ENCODE data around the gene COBL.

Gene COBL

DNA sequence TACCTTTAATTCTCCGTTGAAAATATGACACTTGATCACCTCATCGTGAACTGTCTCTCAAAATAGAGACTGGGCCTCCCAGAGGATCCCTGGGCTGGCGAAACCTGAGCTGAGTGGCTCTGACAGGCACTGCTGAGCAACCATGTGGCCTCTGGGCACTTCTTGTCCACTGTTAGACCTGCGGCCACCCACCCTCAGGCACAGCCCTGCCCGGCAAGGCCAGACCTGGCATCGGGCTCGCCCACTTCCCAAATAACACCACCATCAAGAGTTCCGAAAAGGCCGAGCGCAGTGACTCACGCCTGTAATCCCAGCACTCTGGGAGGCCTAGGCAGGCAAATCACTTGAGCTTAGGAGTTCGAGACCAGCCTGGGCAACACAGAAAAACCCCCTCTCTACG lies 82.5 kb downstream of the COBL start:
- Histone ChIP-seq H3K4me1 (ENCODE audit: insufficient read depth, low read length) (peaks cover 4% of the 10 kb centered on the region; the same call in 1 of the 2 replicates), H3K27me3 (ENCODE audit: insufficient read depth, low read length) (no peaks in the 10 kb centered on the region), H3K36me3 (ENCODE audit: insufficient read depth, low read depth, low read length) (no peaks in the 10 kb centered on the region), H3K9ac (ENCODE audit: low read depth, low read length) (no peak overlapping the region), H3K27ac (ENCODE audit: low read length) (no peak overlapping the region), H3K9me3 (ENCODE audit: insufficient read depth, low read depth, low read length) (no peaks in the 10 kb centered on the region), H3K4me3 (ENCODE audit: low read length) (no peak overlapping the region)

DNA sequence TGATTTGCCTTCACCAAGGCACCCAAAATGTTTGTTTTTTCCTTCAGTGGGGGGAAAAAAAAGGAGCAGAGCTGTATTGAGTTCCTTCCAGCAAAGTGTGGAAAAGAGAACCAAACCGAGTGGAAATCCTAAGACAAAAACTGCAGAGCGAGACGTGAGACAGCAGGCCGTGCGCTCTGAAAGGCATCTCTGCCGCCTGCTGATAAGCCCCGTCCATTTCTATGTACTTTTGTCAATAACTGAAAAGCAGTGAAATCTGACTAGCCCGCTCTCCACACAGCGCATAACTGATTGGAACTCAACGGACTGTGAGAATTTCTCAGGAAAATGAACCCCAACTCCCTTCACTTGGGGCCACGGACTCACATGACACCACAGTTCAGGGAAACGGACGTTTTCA lies 83.2 kb downstream of the COBL start:
- H3K27me3 ChIP-seq (ENCODE audit: insufficient read depth, low read length), result no peaks in the 10 kb centered on the region
- H3K36me3 ChIP-seq (ENCODE audit: insufficient read depth, low read depth, low read length), result no peaks in the 10 kb centered on the region
- no peak overlapping the region for H3K27ac ChIP-seq (ENCODE audit: low read length)

DNA sequence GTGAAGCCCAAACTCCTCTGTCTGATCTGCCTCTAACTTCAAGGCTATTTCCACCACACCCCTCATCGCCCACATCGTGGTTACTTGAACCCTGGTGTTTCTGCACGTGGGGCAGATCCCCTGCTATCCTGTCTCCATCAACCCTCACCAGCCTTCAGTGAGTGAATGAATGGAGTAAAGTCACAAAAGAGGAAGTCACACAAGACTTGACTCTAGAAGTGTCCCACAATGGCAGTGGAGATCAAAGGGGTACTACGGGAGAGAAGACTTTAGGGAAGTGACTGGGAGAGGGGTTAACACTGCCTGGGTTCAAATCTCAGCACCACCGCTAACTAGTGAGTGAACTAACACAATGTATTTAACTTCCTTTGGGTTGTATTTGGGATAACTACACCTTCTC lies 85.9 kb downstream of the COBL start:
- Histone ChIP-seq H3K9ac (ENCODE audit: low read depth, low read length) (no peak overlapping the region), H3K4me1 (ENCODE audit: insufficient read depth, low read length) (peaks cover 9% of the 10 kb centered on the region)

More for the DNA sequence above, 83.2 kb downstream of the COBL start:
- Histone ChIP-seq H3K9me3 (ENCODE audit: insufficient read depth, low read depth, low read length) (no peaks in the 10 kb centered on the region), H3K9ac (ENCODE audit: low read depth, low read length) (no peak overlapping the region), H3K4me3 (ENCODE audit: low read length) (no peak overlapping the region), H3K4me1 (ENCODE audit: insufficient read depth, low read length) (peaks cover 4% of the 10 kb centered on the region)

DNA sequence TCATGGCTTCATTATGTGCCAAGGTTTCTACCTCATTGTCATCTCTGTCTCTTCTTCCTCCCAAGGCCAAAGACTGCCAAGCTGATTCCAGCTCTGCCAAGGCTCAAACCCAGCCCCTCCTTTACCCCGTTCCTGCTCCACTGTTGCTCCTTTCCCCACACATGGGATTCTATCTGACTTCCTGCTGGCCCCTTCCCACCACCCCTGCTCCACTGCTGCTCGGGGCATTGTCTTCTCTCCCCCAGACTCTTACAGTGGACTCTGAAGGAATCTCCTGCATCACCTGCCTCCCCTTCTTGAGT lies 86.3 kb downstream of the COBL start:
- peaks cover 13% of the 10 kb centered on the region for H3K4me1 ChIP-seq (ENCODE audit: insufficient read depth, low read length)
- no peaks in the 10 kb centered on the region for H3K36me3 ChIP-seq (ENCODE audit: insufficient read depth, low read depth, low read length)
- H3K9me3 ChIP-seq (ENCODE audit: insufficient read depth, low read depth, low read length), result no peaks in the 10 kb centered on the region
- H3K4me3 ChIP-seq (ENCODE audit: low read length), result no peak overlapping the region
- no peak overlapping the region for H3K9ac ChIP-seq (ENCODE audit: low read depth, low read length)
- no peaks in the 10 kb centered on the region for H3K27me3 ChIP-seq (ENCODE audit: insufficient read depth, low read length)
- H3K27ac ChIP-seq (ENCODE audit: low read length), result no peak overlapping the region

More for the DNA sequence above, 85.9 kb downstream of the COBL start:
- H3K27me3 ChIP-seq (ENCODE audit: insufficient read depth, low read length), result no peaks in the 10 kb centered on the region
- no peak overlapping the region for H3K27ac ChIP-seq (ENCODE audit: low read length)
- H3K36me3 ChIP-seq (ENCODE audit: insufficient read depth, low read depth, low read length), result no peaks in the 10 kb centered on the region
- H3K9me3 ChIP-seq (ENCODE audit: insufficient read depth, low read depth, low read length), result no peaks in the 10 kb centered on the region
- H3K4me3 ChIP-seq (ENCODE audit: low read length), result no peak overlapping the region

DNA sequence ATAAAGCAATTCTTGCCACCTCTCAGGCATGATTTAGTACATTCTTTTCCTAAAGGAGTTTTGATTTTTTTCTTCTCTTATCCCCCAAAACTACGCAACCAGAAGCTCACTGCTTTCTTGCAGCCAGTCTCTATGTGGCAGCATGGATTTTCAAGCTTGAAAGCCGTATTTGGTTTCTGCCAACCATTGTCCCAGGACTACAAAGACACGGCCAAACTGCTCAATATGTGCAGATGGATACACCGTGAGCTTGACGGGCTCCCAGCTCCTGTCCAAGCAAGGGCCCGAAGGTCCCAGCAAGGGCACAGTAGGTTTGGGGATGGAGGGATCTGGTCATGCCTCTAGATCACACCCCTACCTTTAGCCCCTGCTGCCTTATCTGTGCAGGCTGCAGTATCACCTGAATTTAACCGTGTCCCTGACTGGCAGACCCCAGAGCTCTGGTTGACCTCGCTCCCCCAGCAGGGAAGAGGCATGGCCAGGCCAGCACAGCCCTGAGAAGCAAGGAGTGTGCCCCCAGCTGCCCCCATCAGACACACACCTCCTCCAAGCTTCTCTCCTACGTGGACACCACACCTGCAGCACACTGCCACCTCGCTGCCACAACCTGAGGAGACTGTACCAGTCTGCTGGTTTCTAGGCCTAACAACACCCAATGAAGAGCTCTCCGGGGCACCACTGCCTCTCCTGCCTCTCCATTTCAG lies 86.8 kb downstream of the COBL start:
- H3K27me3 ChIP-seq (ENCODE audit: insufficient read depth, low read length), result no peaks in the 10 kb centered on the region
- no peak overlapping the region for H3K9ac ChIP-seq (ENCODE audit: low read depth, low read length)
- H3K36me3 ChIP-seq (ENCODE audit: insufficient read depth, low read depth, low read length), result no peaks in the 10 kb centered on the region
- no peak overlapping the region for H3K27ac ChIP-seq (ENCODE audit: low read length)
- H3K4me1 ChIP-seq (ENCODE audit: insufficient read depth, low read length), result peaks cover 18% of the 10 kb centered on the region
- no peaks in the 10 kb centered on the region for H3K9me3 ChIP-seq (ENCODE audit: insufficient read depth, low read depth, low read length)
- no peak overlapping the region for H3K4me3 ChIP-seq (ENCODE audit: low read length)

DNA sequence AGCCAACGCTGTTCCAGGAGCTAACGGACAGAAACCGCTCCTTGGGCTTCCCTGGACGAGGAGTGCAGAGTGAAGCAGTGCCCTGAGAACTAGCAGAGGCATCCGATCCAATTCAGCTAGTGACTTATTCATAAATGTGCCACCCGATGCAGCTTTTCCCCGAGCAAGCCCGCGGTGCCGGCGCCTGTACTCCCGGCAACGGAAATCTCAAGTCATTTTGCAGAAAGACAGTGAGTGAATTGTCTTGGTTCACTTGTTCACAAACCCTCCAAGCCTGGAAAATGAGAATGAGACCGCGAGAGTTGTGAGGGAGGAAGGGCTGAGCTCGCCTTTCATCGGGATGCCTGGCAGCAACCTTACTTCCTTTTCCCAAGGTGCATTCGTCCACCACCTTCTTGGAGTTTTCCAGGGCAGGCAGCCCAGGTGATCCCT lies 87.5 kb downstream of the COBL start:
- H3K4me3 ChIP-seq (ENCODE audit: low read length), result no peak overlapping the region
- no peak overlapping the region for H3K27ac ChIP-seq (ENCODE audit: low read length)
- H3K27me3 ChIP-seq (ENCODE audit: insufficient read depth, low read length), result no peaks in the 10 kb centered on the region
- peaks cover 18% of the 10 kb centered on the region for H3K4me1 ChIP-seq (ENCODE audit: insufficient read depth, low read length)
- H3K9ac ChIP-seq (ENCODE audit: low read depth, low read length), result no peak overlapping the region
- H3K9me3 ChIP-seq (ENCODE audit: insufficient read depth, low read depth, low read length), result no peaks in the 10 kb centered on the region
- H3K36me3 ChIP-seq (ENCODE audit: insufficient read depth, low read depth, low read length), result no peaks in the 10 kb centered on the region

DNA sequence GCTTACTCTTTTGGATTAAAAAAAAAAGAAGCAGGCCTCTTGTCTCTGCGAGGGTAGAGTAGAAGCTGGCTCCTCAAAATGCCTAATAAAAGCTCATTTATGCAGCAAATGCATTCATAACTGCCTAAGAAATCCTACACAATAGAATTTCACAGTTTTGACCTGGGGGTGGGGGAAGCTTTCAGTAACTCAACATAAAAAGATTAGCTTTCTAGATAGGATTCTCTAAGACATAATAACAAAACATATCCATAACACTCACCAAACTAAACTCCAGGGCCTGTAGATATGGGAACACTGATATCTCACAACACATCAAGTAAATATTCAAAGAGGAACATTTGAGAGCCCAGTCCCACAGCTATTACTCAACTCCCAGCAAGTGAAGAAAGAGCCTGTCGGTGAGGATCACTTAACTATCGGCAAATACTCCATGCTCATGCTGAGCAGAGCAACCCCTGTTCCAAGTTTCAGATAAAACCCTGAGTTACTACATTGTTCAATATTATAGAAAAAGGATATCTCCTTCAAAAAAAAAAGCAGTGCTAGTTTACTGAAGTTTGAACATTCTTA lies 88.1 kb downstream of the COBL start:
- Histone ChIP-seq H3K36me3 (ENCODE audit: insufficient read depth, low read depth, low read length) (no peaks in the 10 kb centered on the region), H3K4me1 (ENCODE audit: insufficient read depth, low read length) (peaks cover 18% of the 10 kb centered on the region), H3K9ac (ENCODE audit: low read depth, low read length) (no peak overlapping the region), H3K27ac (ENCODE audit: low read length) (no peak overlapping the region), H3K4me3 (ENCODE audit: low read length) (no peak overlapping the region), H3K27me3 (ENCODE audit: insufficient read depth, low read length) (no peaks in the 10 kb centered on the region), H3K9me3 (ENCODE audit: insufficient read depth, low read depth, low read length) (no peaks in the 10 kb centered on the region)

DNA sequence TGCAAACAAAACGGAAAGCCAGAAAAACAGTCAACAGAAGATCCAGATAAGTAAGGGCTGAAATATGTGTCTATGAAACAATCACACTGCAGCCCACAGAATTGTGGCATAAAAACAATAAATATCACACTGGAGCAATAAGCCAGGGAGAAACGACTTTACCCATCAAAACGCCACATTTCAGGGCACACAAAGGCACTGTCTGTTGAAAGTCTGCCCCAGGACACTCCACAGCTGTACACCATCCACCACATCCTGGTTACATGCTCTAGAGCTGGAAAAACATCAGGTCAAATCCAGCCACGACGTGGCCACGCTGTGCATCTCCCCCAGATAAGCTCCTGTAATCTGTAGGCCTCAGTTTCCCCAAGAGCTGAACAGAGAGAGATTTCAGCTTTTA lies 88.7 kb downstream of the COBL start:
- Histone ChIP-seq H3K9me3 (ENCODE audit: insufficient read depth, low read depth, low read length) (no peaks in the 10 kb centered on the region), H3K36me3 (ENCODE audit: insufficient read depth, low read depth, low read length) (no peaks in the 10 kb centered on the region), H3K27me3 (ENCODE audit: insufficient read depth, low read length) (no peaks in the 10 kb centered on the region), H3K4me3 (ENCODE audit: low read length) (no peak overlapping the region), H3K4me1 (ENCODE audit: insufficient read depth, low read length) (peaks cover 18% of the 10 kb centered on the region), H3K9ac (ENCODE audit: low read depth, low read length) (no peak overlapping the region), H3K27ac (ENCODE audit: low read length) (no peak overlapping the region)

DNA sequence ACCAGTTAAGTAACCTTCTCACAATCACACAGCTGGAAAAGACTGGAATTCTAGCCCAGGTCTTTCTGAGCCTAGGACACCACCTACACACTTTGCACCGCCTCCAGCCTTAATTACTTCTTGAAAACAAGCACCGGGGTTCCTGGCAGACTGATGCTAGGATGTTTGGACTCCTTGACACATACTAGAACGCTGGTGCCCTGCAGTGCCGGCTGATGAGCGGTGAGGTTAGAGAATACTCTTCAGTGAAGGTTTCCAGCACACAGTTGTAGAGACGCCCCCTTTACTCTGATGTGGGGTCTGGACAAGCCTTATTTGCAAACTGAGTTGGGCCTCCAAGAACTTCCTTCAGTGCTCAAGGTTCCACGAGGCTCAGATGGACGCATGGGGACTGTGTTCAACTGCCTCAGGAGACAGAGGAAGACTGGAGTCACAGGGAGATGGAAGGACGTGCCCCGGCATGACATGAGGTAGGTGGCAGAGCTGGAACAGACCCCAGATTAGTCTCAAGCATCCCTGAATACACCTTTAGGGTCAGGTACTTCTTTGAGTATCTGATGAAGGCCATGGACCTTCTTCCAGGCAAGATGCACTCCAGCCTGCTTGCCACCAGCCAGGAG lies 89.6 kb downstream of the COBL start:
- no peak overlapping the region for H3K9ac ChIP-seq (ENCODE audit: low read depth, low read length)
- no peak overlapping the region for H3K4me3 ChIP-seq (ENCODE audit: low read length)
- H3K9me3 ChIP-seq (ENCODE audit: insufficient read depth, low read depth, low read length), result no peaks in the 10 kb centered on the region
- H3K36me3 ChIP-seq (ENCODE audit: insufficient read depth, low read depth, low read length), result no peaks in the 10 kb centered on the region
- peaks cover 18% of the 10 kb centered on the region for H3K4me1 ChIP-seq (ENCODE audit: insufficient read depth, low read length)
- no peaks in the 10 kb centered on the region for H3K27me3 ChIP-seq (ENCODE audit: insufficient read depth, low read length)
- H3K27ac ChIP-seq (ENCODE audit: low read length), result no peak overlapping the region

DNA sequence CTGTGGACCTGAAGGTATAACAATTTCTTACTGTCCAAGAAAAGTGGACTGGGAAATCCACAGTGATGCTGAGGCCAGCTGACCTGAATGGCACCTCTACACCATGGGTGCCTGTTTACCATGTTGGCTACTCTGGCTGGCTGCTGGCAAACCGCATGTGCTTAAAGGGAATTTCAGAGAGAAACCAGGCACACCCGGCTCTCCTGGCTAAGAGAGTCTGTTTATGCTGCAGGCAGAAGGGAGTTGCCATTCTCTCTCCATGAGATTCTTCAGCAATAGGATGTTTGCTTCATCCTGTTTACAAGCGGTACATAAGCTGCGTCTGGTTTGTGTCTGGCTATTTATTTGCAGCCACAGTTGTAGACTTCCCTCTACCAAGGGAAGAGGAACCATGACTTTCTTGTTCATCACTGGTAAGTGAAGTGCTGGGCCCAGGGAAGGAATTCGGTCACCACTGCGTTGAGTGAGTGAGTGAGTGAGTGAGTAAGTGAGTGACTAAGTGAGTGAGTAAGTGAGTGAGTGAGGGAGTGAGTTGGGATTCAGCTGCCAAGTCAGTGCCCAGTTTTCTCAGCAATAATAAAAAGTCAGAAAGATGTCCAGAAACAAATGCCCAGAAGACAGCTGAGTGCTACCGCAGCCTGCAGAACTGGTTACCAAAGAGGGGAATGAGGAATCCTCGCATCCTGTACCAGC lies 90.4 kb downstream of the COBL start:
- peaks cover 18% of the 10 kb centered on the region for H3K4me1 ChIP-seq (ENCODE audit: insufficient read depth, low read length)
- H3K4me3 ChIP-seq (ENCODE audit: low read length), result no peak overlapping the region
- no peak overlapping the region for H3K27ac ChIP-seq (ENCODE audit: low read length)
- H3K36me3 ChIP-seq (ENCODE audit: insufficient read depth, low read depth, low read length), result no peaks in the 10 kb centered on the region
- H3K9ac ChIP-seq (ENCODE audit: low read depth, low read length), result no peak overlapping the region
- no peaks in the 10 kb centered on the region for H3K9me3 ChIP-seq (ENCODE audit: insufficient read depth, low read depth, low read length)
- H3K27me3 ChIP-seq (ENCODE audit: insufficient read depth, low read length), result no peaks in the 10 kb centered on the region

DNA sequence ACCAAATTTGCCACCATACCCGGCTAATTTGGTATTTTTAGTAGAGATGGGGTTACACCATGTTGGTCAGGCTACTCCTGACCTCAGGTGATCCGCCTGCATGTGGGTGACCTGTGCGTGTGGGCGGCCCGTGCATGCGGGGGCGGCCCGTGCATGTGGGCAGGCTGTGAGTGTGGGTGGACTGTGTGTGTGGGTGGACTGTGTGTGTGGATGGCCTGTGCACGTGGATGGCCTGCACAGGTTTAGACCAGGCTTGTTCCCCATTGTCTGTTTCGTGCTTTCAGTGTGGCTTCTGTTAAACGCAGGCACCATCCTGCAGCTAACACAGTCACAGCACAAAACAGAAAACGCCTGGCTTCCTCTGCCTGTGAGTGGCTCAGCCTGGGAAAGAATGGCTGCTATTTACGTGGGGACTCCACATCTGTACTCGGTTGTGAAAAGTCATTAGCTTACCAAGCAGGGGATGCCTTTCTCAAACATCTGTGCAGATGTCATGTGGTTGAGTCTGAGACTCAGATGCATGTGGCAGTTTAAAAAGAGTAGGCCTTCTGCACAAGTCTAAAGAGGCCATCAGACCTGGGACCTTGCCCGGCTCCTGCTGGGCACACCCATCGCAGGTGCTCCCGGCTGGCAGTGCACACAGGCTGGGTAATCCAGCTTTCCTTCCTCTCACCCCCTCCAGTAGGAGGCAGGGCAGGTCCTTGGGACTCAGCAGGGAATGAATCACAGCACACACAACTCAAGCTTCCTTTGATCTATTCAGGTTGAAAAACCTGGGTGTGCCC lies 91.6 kb downstream of the COBL start:
- Histone ChIP-seq H3K4me1 (ENCODE audit: insufficient read depth, low read length) (peaks cover 18% of the 10 kb centered on the region), H3K27ac (ENCODE audit: low read length) (no peak overlapping the region), H3K36me3 (ENCODE audit: insufficient read depth, low read depth, low read length) (no peaks in the 10 kb centered on the region), H3K4me3 (ENCODE audit: low read length) (no peak overlapping the region), H3K9ac (ENCODE audit: low read depth, low read length) (no peak overlapping the region), H3K9me3 (ENCODE audit: insufficient read depth, low read depth, low read length) (no peaks in the 10 kb centered on the region), H3K27me3 (ENCODE audit: insufficient read depth, low read length) (no peaks in the 10 kb centered on the region)
